ENCODE measurements around the gene IQGAP2. TPM values are rescaled to one million over a fixed set of nuclear protein-coding genes. Genes with fewer than 3 reads are reported as not detected.

IQGAP2 gene
- total RNA-seq, 1 experiment from 2014 or later = not detected

DNA sequence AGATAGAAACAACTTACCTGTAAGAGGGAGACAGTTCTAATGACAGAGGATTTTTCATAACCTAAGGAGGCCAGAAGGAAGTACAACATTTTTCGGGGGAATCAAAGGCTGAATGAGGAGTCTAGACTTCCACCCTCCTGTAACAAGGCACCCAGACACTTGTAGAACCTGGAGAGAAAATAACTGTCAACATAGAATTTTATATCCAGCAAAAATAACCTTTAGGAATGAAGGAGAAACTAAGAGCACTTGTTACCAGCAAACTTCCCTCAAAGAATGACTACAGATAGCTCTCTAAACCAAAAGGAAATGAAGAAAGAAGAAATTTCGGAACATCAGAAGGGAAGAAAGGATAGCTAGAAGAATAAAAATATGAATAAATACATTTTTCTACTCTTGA, 246.1 kb downstream of the IQGAP2 start:
- H3F3A ChIP-seq (ENCODE audit: low read length, unreplicated experiment) = no peaks in the 10 kb centered on the region
- POLR2A ChIA-PET (ENCODE audit: unreplicated experiment) = interaction anchor here (0.6 kb wide), 1 partner anchor 359 kb away, joined by 3 read pairs; no protein-coding TSS in a partner anchor
- ATAC-seq = no peak

GRCh38 chr5:76652809-76653414, 249.8 kb downstream of the IQGAP2 start:
- no peak overlapping the region for H3K27ac ChIP-seq (ENCODE audit: low read length)
- H3K36me3 ChIP-seq (ENCODE audit: low read depth, low read length) = no peaks in the 10 kb centered on the region
- H3K9me2 ChIP-seq (replicated peaks; ENCODE audit: low read length) = no peaks in the 10 kb centered on the region
- H3K9me3 ChIP-seq (ENCODE audit: low read length) = no peaks in the 10 kb centered on the region
- POLR2A ChIA-PET (ENCODE audit: unreplicated experiment) = no interaction called here
- no peaks in the 10 kb centered on the region for H3K79me2 ChIP-seq (ENCODE audit: low read length)
- DNase-seq (no peak), ATAC-seq (no peak)
- H3K27me3 ChIP-seq (ENCODE audit: low read length) = no peaks in the 10 kb centered on the region
- H4K20me1 ChIP-seq (ENCODE audit: low read length) = no peaks in the 10 kb centered on the region
- H2AFZ ChIP-seq (ENCODE audit: low read length) = no peak overlapping the region
- CTCF ChIA-PET = no interaction called here
- BruUV-seq (replicated peaks) = no TSS peak
- no peaks in the 10 kb centered on the region for H3F3A ChIP-seq (ENCODE audit: low read length, unreplicated experiment)
- no peaks in the 10 kb centered on the region for H3K4me1 ChIP-seq (ENCODE audit: insufficient read depth, low read length)
- TF ChIP-seq EZH2phosphoT487 (IDR thresholded peaks at IDR 0.05; ENCODE audit: borderline replicate concordance, low read length) (no peak), EZH2 (IDR thresholded peaks at IDR 0.05; ENCODE audit: low read length, unreplicated experiment) (no peak)
- TF ChIP-seq, protein P1, sequence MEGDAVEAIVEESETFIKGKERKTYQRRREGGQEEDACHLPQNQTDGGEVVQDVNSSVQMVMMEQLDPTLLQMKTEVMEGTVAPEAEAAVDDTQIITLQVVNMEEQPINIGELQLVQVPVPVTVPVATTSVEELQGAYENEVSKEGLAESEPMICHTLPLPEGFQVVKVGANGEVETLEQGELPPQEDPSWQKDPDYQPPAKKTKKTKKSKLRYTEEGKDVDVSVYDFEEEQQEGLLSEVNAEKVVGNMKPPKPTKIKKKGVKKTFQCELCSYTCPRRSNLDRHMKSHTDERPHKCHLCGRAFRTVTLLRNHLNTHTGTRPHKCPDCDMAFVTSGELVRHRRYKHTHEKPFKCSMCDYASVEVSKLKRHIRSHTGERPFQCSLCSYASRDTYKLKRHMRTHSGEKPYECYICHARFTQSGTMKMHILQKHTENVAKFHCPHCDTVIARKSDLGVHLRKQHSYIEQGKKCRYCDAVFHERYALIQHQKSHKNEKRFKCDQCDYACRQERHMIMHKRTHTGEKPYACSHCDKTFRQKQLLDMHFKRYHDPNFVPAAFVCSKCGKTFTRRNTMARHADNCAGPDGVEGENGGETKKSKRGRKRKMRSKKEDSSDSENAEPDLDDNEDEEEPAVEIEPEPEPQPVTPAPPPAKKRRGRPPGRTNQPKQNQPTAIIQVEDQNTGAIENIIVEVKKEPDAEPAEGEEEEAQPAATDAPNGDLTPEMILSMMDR (conservative IDR thresholded peaks at IDR 0.05; ENCODE audit: low read depth, low read length) = no peak
- intact Hi-C loops (cut with micrococcal nuclease) = no loop called here
- H3K4me2 ChIP-seq (ENCODE audit: low read length) = no peak overlapping the region
- no peak overlapping the region for H3K9ac ChIP-seq (ENCODE audit: low read length)
- H3K4me3 ChIP-seq (ENCODE audit: low read length) = no peak overlapping the region

More for the DNA sequence above, 246.1 kb downstream of the IQGAP2 start:
- Histone ChIP-seq H4K20me1 (ENCODE audit: low read length) (no peaks in the 10 kb centered on the region), H3K4me1 (ENCODE audit: insufficient read depth, low read length) (no peaks in the 10 kb centered on the region), H3K9ac (ENCODE audit: low read length) (no peak overlapping the region), H2AFZ (ENCODE audit: low read length) (no peak overlapping the region), H3K27me3 (ENCODE audit: low read length) (no peaks in the 10 kb centered on the region), H3K9me3 (ENCODE audit: low read length) (no peaks in the 10 kb centered on the region), H3K9me2 (replicated peaks; ENCODE audit: low read length) (no peaks in the 10 kb centered on the region), H3K4me3 (ENCODE audit: low read length) (no peak overlapping the region), H3K4me2 (ENCODE audit: low read length) (no peak overlapping the region), H3K79me2 (ENCODE audit: low read length) (no peaks in the 10 kb centered on the region), H3K27ac (ENCODE audit: low read length) (no peak overlapping the region), H3K36me3 (ENCODE audit: low read depth, low read length) (no peaks in the 10 kb centered on the region)
- CTCF ChIA-PET = no interaction called here
- no peak for TF ChIP-seq EZH2 (IDR thresholded peaks at IDR 0.05; ENCODE audit: low read length, unreplicated experiment)
- TF ChIP-seq, protein P1 (conservative IDR thresholded peaks at IDR 0.05; ENCODE audit: low read depth, low read length) = no peak
- TF ChIP-seq EZH2phosphoT487 (IDR thresholded peaks at IDR 0.05; ENCODE audit: borderline replicate concordance, low read length) = no peak
- no TSS peak for BruUV-seq (replicated peaks)
- intact Hi-C loops (cut with micrococcal nuclease) = loop anchor here (10.0 kb wide), 1 partner anchor 66 kb away; the partner anchor contains the start of gene F2R
- DNase-seq = no peak

DNA sequence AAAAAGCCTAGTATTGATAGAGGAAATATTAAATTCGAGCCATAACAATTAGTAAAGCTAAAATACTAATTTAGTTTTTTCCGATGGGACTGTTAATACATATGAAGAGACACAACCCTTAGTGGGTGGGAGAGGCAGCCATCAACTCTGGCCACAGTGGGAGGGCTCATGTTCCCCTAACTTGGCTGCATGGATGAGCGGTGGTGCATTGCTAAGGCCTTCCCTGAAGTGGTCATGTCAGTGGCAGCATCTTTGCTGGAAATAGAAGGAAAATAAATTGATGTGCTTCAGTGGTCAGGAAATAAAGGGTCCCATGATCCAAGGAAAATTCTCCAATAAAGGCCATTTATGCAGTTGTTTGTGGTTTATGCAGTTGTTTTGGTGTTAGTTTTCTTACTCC, 254.0 kb downstream of the IQGAP2 start:
- POLR2A ChIA-PET (ENCODE audit: unreplicated experiment) = no interaction called here
- H3K36me3 ChIP-seq (ENCODE audit: low read depth, low read length) = no peaks in the 10 kb centered on the region

More for the DNA sequence above, 254.0 kb downstream of the IQGAP2 start:
- no peak overlapping the region for H2AFZ ChIP-seq (ENCODE audit: low read length)
- no peaks in the 10 kb centered on the region for H3K9me2 ChIP-seq (replicated peaks; ENCODE audit: low read length)
- no TSS peak for BruUV-seq (replicated peaks)
- intact Hi-C loops (cut with micrococcal nuclease) = no loop called here
- ATAC-seq = no peak
- no peak overlapping the region for H3K27ac ChIP-seq (ENCODE audit: low read length)
- H3K4me3 ChIP-seq (ENCODE audit: low read length) = no peak overlapping the region
- no peaks in the 10 kb centered on the region for H3K27me3 ChIP-seq (ENCODE audit: low read length)
- no peaks in the 10 kb centered on the region for H4K20me1 ChIP-seq (ENCODE audit: low read length)
- no peaks in the 10 kb centered on the region for H3K9me3 ChIP-seq (ENCODE audit: low read length)
- H3K9ac ChIP-seq (ENCODE audit: low read length) = no peak overlapping the region
- H3K79me2 ChIP-seq (ENCODE audit: low read length) = no peaks in the 10 kb centered on the region
- no peak for TF ChIP-seq EZH2 (IDR thresholded peaks at IDR 0.05; ENCODE audit: low read length, unreplicated experiment)
- TF ChIP-seq, protein P1 (conservative IDR thresholded peaks at IDR 0.05; ENCODE audit: low read depth, low read length) = no peak
- no peak for TF ChIP-seq EZH2phosphoT487 (IDR thresholded peaks at IDR 0.05; ENCODE audit: borderline replicate concordance, low read length)
- CTCF ChIA-PET = no interaction called here
- no peak for DNase-seq
- no peaks in the 10 kb centered on the region for H3K4me1 ChIP-seq (ENCODE audit: insufficient read depth, low read length)
- H3F3A ChIP-seq (ENCODE audit: low read length, unreplicated experiment) = no peaks in the 10 kb centered on the region
- no peak overlapping the region for H3K4me2 ChIP-seq (ENCODE audit: low read length)

Measured in PC-3 (cell line).